Measurements from ENCODE around the gene SPRN.

SPRN gene

DNA sequence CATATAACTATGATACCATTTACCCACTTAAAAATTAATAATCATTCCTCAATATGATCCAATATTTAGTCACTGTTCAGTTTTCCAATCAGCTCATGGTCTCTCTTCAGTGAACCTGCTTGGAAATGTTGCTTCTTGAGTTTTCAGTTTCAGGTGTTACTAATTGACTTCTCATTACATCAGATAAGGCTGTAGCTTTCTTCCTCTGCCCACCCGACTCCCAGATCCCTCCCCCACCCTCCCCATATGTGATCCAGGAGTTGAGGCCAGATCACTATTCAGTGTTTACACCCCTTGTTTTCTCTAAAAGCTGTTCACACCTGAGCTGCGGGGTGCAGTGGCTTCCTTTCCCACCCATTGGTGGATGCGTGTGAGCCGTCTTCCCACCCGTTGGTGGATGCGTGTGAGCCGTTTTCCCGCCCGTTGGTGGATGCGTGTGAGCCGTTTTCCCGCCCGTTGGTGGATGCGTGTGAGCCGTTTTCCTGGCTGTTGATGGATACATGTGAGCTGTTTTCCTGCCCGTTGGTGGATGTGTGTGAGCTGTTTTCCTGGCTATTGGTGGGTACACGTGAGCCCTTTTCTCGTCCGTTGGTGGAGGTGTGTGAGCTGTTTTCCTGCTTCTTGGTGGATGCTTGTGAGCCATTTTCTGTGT, 33.7 kb downstream of the SPRN start:
- TF ChIP-seq, protein P1, sequence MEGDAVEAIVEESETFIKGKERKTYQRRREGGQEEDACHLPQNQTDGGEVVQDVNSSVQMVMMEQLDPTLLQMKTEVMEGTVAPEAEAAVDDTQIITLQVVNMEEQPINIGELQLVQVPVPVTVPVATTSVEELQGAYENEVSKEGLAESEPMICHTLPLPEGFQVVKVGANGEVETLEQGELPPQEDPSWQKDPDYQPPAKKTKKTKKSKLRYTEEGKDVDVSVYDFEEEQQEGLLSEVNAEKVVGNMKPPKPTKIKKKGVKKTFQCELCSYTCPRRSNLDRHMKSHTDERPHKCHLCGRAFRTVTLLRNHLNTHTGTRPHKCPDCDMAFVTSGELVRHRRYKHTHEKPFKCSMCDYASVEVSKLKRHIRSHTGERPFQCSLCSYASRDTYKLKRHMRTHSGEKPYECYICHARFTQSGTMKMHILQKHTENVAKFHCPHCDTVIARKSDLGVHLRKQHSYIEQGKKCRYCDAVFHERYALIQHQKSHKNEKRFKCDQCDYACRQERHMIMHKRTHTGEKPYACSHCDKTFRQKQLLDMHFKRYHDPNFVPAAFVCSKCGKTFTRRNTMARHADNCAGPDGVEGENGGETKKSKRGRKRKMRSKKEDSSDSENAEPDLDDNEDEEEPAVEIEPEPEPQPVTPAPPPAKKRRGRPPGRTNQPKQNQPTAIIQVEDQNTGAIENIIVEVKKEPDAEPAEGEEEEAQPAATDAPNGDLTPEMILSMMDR (IDR thresholded peaks at IDR 0.05) = no peak

GRCh38 chr10:133388973-133389818, 35.2 kb downstream of the SPRN start:
- TF ChIP-seq, protein P1 (IDR thresholded peaks at IDR 0.05) = no peak

- TF ChIP-seq, protein P1 (IDR thresholded peaks at IDR 0.05) = no peak
Observed at GRCh38 chr10:133388236-133388972, 36.0 kb downstream of the SPRN start.

- TF ChIP-seq, protein P1 (IDR thresholded peaks at IDR 0.05) = no peak
Observed at GRCh38 chr10:133385214-133385613, 39.2 kb downstream of the SPRN start.

DNA sequence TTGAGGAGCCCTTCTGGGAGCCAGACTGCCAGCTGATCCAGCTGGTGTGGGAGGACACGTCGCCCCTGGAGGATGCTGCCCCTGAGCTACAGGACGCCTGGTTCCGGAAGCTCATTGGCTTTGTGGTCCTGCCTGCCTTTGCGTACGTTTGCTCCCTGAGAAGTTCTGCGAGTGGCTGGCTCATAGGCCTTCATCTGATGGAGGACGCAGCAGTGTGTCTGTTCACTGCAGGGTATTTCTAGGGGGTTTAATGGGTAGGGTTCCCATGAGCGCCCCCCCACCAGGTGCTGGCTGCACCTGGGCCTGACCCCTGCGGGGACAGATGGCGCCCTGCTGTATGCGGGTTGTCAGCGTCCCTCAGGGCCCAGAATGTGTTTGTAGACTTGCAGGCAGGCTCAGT, 40.4 kb downstream of the SPRN start:
- TF ChIP-seq, protein P1 (IDR thresholded peaks at IDR 0.05) = no peak

DNA sequence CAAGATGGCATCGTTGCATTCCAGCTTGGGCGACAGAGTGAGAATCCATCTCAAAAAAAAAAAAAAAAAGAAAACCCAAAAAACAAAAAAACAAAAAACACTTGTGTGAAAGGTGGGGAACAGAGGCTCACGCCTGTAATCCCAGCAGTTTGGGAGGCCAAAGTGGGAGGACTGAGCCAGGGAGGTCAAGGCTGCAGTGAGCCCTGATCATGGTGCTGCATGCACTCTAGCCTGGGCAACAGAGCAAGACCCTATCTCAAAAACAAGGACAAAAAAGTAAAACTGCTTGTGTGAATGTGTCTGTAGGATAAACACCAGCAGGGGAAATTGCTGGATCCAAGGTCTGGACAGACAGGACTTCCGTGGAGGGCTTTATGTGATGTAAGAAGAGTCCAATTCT, 40.9 kb downstream of the SPRN start:
- TF ChIP-seq, protein P1 (IDR thresholded peaks at IDR 0.05) = no peak

DNA sequence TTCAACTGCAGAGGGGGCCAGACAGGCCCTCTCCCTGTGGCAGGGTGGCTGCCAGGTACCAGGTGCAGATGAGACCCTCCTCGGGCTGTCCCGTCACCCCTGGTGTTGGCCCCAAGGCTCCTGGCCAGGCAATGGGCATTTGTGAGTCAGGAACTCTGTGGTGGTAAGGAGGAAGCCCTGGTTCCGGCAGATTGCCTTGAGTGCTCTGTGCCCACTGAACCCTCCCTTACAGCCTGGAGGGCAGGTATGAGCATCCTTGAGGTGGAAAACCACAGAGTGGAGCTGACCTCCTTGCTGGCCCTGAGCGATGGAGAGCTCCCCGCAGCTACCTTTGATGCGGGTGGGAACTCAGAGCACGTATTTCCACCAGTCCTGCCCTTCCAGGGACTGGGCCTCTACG, 43.4 kb downstream of the SPRN start:
- TF ChIP-seq, protein P1 (IDR thresholded peaks at IDR 0.05) = no peak
